Measurements from ENCODE around the gene TIAM1.

Gene TIAM1

DNA sequence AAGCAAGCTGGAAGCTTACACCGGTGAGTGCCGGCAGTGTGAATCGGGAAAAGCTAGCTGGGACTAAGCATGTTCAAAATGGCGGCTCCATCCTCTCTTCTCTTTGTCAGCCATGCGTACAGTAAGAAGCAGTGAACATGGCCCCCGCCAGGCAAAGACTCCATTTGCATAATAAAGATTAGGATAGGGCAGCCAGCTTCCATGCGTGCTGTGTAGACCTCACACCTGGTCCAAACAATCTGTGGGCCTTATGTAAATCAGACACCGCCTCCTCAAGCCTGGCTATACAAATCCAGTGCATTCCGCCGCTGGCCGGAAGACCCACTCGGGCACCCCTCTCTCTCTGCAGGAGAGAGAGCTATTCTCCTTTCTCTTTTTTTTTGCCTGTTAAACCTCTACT, 150.3 kb downstream of the TIAM1 start:
- in situ Hi-C loops (cut with MboI; ENCODE audit: low pct_unique_long_range_greater_than_20kb, low sequenced_read_pairs) = loop anchor here (25.0 kb wide), 1 partner anchor 394 kb away; no protein-coding TSS in a partner anchor

DNA sequence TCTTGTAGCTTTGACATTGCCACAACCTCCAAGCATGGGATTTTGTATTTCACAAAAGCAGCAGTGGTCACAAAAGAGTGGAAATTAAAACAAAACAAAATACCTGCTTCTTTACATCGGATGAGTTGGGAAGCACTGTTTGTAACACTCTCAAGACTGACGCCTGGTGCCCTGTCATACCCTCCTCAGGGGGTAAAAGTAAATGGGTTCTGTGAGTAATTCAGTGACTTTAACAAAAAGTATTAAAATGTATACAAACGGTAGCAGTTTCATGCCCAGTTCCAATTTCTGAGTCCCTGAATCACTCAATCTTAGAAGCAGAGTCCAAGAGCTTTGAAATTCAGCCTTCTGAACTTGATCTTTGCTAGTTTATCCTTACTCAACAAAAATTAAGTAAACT, 152.5 kb downstream of the TIAM1 start:
- DNase-seq = no peak
- in situ Hi-C loops (cut with MboI; ENCODE audit: low pct_unique_long_range_greater_than_20kb, low sequenced_read_pairs) = loop anchor here (25.0 kb wide), 1 partner anchor 396 kb away; no protein-coding TSS in a partner anchor

More for the DNA sequence above, 150.3 kb downstream of the TIAM1 start:
- DNase-seq = no peak

DNA sequence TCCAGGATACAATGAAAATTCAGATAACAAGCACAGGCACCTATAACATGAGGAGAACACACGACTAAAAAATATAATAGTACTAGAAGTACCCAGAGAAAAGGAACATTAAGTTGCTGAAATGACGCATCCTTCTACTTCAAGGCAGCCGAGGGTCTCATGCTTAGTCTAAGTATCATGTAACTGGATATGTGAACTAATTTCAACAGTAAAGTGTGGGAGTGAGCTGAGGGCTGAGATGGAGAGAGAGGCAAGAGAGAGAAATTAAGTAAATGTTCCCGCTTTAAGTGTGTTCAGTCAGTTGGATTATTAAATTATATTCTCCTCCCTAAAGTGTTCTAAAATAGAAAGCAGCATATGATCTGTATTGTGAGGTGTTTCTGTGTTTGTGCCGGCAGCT, 153.5 kb downstream of the TIAM1 start:
- in situ Hi-C loops (cut with MboI; ENCODE audit: low pct_unique_long_range_greater_than_20kb, low sequenced_read_pairs) = loop anchor here (25.0 kb wide), 1 partner anchor 397 kb away; no protein-coding TSS in a partner anchor
- no peak for DNase-seq

DNA sequence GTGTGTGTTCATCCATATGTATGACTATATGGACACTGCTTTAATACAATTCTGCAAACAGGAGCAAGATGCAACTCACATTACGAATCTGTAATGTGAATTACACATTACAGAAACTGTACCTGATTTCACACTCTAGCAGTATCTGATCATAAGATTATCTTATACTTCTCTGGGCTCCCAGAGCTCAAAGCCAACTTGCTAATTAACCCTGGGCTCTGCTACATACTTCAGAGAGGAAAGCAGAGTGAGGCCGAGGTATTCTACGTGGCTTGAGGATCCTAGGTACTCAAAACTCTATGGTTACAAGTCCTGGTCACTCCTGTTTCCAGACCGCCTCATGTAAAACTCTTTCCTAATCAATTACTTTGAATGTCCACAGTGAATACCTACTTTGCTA, 156.6 kb downstream of the TIAM1 start:
- no peak for DNase-seq
- in situ Hi-C loops (cut with MboI; ENCODE audit: low pct_unique_long_range_greater_than_20kb, low sequenced_read_pairs) = loop anchor here (25.0 kb wide), 1 partner anchor 400 kb away; no protein-coding TSS in a partner anchor

DNA sequence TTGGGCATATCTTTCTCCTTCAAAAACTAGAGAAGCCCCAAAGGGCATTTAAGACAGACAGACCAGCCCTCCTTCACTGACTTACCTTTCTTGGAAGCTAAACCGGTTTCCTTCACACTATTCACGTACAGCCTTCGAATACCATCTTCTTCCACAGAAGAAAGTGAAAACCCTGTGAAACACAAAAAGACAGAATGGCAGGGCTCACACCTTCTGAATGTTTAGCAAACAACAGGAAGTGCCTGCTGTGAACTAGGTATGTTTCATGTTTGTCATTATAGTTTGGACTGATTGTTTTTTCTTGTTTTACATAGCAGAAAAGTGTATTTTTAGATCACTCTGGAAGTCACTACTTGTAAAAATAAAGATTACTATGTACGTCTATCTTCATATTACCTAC, 157.1 kb downstream of the TIAM1 start:
- no peak for DNase-seq
- in situ Hi-C loops (cut with MboI; ENCODE audit: low pct_unique_long_range_greater_than_20kb, low sequenced_read_pairs) = loop anchor here (25.0 kb wide), 1 partner anchor 400 kb away; no protein-coding TSS in a partner anchor

DNA sequence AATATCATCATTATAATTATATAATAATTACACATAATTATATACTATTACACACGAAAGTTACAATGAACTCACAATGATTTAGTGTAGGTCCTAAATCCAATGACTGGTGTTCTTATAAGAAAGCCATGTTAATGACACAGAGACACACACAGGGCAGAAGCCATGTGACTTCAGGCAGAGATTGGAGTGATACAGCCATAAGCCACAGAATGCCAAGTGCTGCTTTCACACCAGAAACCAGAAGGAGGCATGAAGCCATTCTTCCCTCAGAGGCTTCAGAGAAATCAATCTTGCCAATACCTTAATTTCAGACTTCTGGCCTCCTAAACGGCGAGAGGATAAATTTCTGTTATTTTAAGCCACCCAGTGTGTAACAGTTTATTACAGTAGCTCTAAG, 158.4 kb downstream of the TIAM1 start:
- in situ Hi-C loops (cut with MboI; ENCODE audit: low pct_unique_long_range_greater_than_20kb, low sequenced_read_pairs) = loop anchor here (25.0 kb wide), 1 partner anchor 402 kb away; no protein-coding TSS in a partner anchor
- no peak for DNase-seq

DNA sequence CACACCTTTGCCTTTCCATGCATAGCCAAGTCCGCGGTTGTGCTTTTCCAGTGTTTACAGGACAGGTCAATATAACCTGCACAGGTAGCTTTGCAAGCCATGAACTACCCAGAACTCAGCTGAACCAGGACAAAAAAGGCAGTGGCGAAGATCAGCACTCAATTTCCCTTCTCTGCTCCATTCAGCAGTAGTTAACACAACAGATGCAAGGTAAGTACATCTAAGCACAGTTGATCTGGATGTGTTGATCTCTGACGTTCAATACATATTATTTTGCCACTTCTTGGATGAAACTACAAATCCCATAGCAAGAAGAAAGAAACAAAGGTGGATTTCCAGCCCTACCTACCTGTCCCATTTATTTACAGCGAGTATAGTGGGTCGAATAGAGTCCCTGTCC, 159.2 kb downstream of the TIAM1 start:
- in situ Hi-C loops (cut with MboI; ENCODE audit: low pct_unique_long_range_greater_than_20kb, low sequenced_read_pairs) = loop anchor here (25.0 kb wide), 1 partner anchor 402 kb away; no protein-coding TSS in a partner anchor

DNA sequence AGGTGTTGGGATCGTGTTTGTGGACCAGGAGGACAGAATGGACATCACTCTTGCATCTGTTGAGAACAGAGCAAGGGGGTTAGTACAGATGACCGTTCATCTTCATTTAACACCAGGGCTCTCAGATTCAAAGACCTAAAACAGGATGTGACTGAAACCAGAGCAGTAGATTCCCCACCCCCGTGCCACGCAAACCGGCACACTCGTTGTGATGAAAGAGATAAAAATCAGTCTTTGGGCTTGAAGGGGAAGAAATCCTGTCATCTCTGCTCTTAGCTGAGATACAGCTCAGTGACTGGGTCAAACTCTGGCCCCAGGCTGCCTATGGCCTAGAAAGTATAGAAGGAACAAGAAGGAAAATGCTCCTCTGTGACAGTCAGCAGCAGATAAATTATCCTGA, 159.6 kb downstream of the TIAM1 start:
- DNase-seq = no peak
- in situ Hi-C loops (cut with MboI; ENCODE audit: low pct_unique_long_range_greater_than_20kb, low sequenced_read_pairs) = loop anchor here (25.0 kb wide), 1 partner anchor 403 kb away; no protein-coding TSS in a partner anchor

More for the DNA sequence above, 159.2 kb downstream of the TIAM1 start:
- no peak for DNase-seq

DNA sequence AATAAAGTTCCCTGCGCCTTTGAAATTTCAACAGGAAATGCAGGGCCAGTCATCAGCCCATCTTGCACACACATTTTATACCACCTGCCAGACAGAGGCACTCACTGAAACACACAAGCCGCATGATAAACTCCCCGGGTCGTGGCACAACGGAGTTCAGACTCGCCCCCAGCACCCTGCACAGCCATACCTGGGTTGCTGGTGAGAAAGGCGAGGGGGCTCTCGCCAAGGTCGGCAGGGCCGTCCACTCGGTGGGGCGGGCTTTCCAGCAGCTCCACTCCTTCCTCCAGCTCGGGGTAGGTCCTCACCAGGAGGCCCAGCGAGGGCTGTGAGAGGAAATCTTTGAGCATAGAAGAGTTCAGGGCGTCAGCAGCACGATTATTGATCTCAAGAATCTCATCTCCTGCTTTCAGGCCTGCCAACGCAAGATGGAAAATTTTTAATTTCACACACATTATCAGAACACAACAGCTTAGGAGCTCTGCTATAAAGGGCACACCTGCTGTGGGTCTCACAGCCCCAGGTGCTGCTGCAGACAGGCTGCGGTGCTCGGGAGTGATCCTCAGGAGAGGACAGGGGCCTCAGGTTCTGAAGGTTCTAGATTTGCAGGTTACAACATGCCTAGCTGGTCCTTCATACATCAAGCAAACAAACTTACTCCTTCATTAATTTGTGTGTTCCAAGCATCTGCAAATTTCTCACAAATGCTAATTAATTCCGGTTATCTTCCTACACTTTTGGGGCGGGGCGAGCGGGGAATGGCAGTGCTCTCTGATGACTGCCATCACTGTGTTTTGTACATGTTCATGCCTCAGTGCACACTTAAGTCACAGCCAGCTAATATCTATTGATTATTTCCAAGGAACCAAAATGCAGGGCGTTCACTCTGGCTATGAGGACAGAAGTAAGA, 161.6 kb downstream of the TIAM1 start:
- DNase-seq = no peak
- in situ Hi-C loops (cut with MboI; ENCODE audit: low pct_unique_long_range_greater_than_20kb, low sequenced_read_pairs) = loop anchor here (25.0 kb wide), 1 partner anchor 405 kb away; no protein-coding TSS in a partner anchor

DNA sequence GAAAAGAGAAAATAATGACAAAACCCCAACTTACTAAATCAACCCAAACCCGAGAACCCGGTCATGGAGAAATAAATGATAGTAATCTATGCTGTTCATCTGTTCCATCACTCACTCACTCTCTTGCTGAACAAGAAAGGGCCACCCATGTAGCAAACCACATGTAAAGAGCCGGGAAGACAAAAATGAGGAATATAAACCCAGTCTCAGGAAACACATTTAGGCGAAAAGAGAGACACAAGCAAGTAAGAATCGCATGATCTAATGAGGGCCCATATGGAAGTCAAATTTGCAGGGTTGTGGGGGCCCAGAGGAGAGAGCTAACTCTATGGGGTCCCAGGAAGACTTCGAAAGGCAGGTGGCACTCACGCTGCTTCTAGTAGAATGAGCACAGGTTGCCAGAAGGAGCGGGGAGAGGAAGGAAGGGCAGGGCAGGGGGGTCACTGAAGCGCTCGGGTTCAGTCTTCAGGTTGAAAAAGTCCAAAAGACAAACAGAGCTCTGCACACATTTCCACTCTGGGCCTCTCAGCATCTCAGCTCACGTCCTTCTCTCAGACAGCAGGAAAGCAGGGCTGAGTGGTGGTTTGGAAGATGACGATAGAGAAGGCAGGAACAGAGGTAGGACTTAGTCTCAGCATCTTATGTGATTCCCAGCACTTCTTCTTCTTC, 162.8 kb downstream of the TIAM1 start:
- DNase-seq = no peak
- in situ Hi-C loops (cut with MboI; ENCODE audit: low pct_unique_long_range_greater_than_20kb, low sequenced_read_pairs) = loop anchor here (25.0 kb wide), 1 partner anchor 406 kb away; no protein-coding TSS in a partner anchor

DNA sequence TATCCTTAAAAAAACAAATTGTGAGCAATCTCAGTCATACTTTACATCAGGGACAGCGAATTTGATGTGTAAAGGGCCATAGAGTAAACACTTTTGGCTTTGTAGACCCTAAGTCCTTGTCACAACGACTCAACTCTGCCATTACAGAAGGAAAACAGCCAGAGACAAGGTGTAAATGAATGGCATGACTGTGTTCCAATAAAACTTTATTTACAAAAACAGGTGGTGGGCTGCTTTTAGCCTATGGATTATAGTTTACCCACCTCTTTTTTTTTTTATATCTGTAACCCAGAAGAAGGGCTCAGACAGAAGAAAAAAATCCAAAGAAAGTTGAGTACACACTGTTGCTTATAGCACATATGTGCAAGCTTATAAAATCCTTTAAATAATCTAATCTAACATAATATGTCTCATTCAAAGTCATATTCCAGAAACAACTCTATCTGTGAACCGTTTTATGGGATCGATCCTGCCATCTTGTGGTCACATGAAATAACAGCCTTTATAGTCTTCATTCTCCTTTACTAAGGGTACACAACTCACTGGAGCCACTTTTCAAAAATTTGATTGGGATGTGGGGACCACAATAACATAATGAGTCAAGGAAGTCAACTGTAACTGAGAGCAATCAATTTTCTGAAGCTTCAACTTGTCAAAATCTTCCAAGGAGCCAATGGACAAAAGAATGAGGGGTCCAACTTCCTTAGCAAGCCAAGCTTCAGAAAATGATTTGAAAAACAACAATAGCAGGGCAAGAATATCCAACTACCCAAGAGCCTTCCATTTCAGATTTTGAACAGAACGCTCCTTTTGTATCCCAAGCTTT, 163.6 kb downstream of the TIAM1 start:
- peak; percentile 29 for DNase-seq
- in situ Hi-C loops (cut with MboI; ENCODE audit: low pct_unique_long_range_greater_than_20kb, low sequenced_read_pairs) = loop anchor here (25.0 kb wide), 1 partner anchor 407 kb away; no protein-coding TSS in a partner anchor

DNA sequence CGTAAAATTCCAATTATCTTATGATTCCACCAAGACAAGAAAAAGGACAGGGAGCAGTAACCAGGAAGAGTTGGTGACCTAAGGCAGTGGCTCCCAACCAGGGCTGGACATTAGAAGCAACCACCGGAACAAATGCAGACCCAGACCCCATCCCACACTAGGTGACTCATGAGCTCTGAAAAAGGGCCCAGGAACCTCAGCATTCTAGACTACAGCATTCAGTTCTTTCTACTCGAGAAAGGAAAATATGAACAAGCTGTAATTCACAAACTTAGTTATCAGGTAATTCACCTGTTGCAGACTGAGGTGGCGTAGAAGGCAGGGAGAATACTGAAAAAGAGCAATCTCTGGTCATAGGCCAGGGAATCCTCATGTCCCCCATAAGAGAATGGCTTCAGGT, 167.3 kb downstream of the TIAM1 start:
- no peak for DNase-seq
- in situ Hi-C loops (cut with MboI; ENCODE audit: low pct_unique_long_range_greater_than_20kb, low sequenced_read_pairs) = loop anchor here (25.0 kb wide), 1 partner anchor 411 kb away; no protein-coding TSS in a partner anchor

DNA sequence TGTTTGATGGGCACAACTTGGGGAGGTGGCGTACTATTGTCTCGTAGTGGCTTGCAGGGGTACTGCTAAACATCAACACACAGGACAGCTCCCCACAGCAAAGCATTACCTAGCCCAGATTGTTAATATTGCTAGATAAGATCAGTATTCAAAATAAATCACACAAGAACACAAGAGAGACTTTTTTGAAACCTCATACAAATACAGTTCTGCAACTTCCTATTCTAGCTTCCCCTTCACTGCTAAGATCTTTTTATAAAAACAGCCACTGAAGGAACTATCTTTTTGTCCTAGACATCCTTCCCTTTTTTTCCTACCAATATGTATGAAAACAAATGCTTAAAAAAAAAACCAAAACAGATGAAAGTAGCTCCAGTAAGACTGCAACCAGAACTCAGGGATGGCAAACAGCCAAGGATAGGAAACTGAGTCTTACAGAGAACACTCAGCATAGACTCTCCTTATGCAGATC, 167.9 kb downstream of the TIAM1 start:
- in situ Hi-C loops (cut with MboI; ENCODE audit: low pct_unique_long_range_greater_than_20kb, low sequenced_read_pairs) = loop anchor here (25.0 kb wide), 1 partner anchor 411 kb away; no protein-coding TSS in a partner anchor
- DNase-seq = peak; percentile 35

DNA sequence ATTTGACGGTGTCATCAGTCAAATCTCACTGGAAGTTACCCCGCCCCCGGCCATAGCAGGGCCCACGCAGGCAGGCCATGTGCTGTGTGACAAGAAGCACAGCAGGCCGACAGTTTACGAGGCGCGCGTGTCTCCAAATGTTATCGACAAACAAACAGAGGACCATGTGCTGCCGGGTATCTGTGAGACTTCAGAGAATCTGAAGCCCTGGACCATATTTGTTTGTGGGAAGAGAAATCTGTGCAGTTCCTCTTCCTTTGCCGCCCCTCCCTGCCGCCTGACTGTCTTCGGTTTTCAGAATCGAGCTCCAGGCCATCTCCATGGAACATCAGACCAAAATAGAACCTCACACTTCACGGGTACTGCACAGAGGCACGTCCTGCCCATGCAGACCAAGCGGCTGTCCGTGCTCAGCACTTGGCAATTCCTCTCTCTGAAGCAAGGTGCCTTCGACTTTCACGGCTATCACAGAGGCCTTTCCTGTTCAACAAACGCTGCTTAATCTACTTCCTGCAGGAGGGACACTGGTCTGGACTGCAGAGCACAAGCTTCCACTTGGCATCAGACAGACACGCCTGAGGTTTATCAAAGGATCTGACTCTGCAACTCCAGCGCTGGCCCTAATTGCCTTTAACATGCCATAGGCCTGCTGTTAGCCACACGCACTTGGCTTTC, 170.0 kb downstream of the TIAM1 start:
- in situ Hi-C loops (cut with MboI; ENCODE audit: low pct_unique_long_range_greater_than_20kb, low sequenced_read_pairs) = no loop called here
- DNase-seq = no peak

DNA sequence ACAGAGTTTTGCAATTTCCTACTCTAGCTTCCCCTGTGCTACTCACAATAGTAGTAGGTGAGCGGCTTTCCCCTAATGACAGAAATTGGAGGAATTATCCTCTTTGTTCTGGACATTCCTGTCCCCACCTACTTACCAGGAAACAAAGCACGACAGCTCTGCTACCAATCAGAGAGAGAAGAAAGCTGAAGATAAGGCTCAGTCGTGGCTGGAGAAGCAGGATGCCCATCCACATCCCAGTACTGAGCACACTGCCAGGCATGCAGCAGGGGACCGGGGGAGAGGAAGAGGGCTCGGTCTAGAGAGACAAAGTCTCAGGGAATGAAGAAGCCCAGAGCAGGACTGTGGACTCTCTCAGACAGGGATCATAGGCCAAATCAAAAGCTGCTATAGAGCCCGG, 171.7 kb downstream of the TIAM1 start:
- no peak for DNase-seq
- in situ Hi-C loops (cut with MboI; ENCODE audit: low pct_unique_long_range_greater_than_20kb, low sequenced_read_pairs) = no loop called here

DNA sequence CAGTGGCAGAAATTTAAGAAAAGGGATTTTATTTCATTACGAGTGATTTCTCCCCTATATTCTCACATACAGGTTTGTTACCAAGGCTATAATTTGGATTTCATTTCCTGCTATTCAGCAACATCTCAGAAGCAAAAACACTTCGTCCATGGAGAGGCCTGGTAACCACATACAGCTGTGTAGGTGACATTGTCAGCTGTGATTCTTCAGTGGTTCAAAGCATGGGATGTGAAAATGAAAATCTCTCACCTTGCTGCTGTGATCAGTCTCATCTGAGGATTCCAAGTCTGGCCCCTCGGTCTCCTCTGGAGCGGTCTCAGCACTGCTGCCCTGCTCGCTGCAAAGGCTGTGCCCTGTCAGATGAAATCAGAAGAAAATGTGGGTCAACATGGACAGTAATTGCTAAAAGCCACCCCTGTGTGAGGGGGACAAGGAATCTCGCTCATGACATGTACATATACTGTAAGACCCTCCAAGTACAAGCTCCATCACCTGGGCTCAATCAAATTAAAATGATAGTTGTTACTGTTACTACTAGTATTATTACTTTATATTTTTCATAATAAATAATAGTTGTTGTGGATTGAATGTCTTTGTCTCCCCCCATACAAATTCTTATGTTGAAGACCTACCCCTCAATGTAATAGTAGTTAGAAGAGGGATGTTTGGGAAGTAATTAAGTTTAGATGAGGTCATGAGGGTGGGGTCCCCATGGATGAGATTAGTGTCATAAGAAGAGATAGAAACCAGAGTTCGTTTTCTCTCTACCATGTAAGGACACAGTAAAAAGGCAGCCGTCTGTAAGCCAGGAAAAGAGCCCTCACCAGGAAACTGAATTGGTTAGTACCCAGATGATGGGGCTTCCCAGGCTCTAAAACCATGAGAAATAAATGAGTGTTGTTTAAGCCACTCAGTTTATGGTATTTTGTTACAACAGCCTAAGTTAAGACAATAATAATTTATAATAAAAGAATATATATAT, 179.1 kb downstream of the TIAM1 start:
- no peak for DNase-seq
- in situ Hi-C loops (cut with MboI; ENCODE audit: low pct_unique_long_range_greater_than_20kb, low sequenced_read_pairs) = no loop called here

DNA sequence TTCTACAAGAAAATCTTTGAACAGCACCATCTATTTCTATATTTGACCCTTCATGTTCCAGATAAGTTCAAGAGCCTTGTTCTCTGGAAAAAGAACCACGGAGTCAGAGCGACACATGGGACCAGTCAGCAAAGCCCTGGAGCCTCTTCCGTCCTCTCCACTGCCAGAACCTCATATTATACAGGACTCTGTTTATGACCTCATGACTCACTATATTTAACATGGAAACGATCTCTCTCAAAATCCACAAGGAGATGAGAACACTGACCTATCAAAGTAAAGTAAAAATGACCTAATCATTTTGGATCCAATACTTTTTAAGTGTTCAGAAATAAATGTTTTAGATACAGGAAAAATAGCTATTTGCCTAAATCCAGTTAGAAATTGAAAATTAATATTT, 181.2 kb downstream of the TIAM1 start:
- no peak for DNase-seq
- in situ Hi-C loops (cut with MboI; ENCODE audit: low pct_unique_long_range_greater_than_20kb, low sequenced_read_pairs) = no loop called here
